ENCODE results near the gene FAM3B.

- TF ChIP-seq CTCF (IDR thresholded peaks at IDR 0.05) (no peak), POLR2A (IDR thresholded peaks at IDR 0.05) (no peak)
Measured at GRCh38 chr21:41369920-41370839, 53.6 kb downstream of the FAM3B start.
